HCT116 (cell line): ENCODE data around the gene TOPAZ1. TPM values are rescaled to one million over a fixed set of nuclear protein-coding genes. Genes with fewer than 3 reads are reported as not detected.

Experiments
- ATAC-seq: fragments of 200-7000 bp; cut with Tn5 transposase; 2 replicates; pipeline ENCODE4 v1.9.1; 2020; ENCODE audit warnings: mild to moderate bottlenecking, moderate library complexity
- BruUV-seq: library from RNA; stranded (reverse); fragments of 400-500 nt; replicated peaks from 2 replicates; lab custom pipeline; 2021; lab: Mats Ljungman, UMichigan
- CTCF ChIA-PET: fragments of 300-600 bp; sonication (Branson Sonifier 250); formaldehyde crosslinking; loops from one replicate; lab custom pipeline; 2021; ENCODE audit warnings: antibody characterized with exemption; lab: Charles Lee
- POLR2A ChIA-PET: fragments of 300-600, 350-600 bp; sonication (Branson Sonifier 250); formaldehyde crosslinking; loops from one replicate; lab custom pipeline; 2021; ENCODE audit warnings: antibody characterized with exemption; lab: Charles Lee
- RAD21 ChIA-PET, 2 experiments: fragments of 300-600 bp; sonication (Branson Sonifier 250); formaldehyde crosslinking; loops; one replicate each; lab custom pipeline; 2023; ENCODE audit warnings: low total read pairs in 2 of 2; ENCODE audit not compliant: uncharacterized antibody in 2 of 2, unreplicated experiment in 2 of 2, low non-redundant PET in 1 of 2; lab: Charles Lee
- DNase-seq: peaks from one replicate; pipeline ENCODE4 v3.0.0-alpha.2; 2010; ENCODE audit warnings: low read depth, low spot score
- H2AFZ ChIP-seq: fragments of 200-600 bp; shearing (Covaris generic), sonication (generic); 2 replicates; pipeline ENCODE4 v1.6.1; 2017; ENCODE audit warnings: low read depth, mixed run types, mixed read lengths, antibody characterized with exemption, low read length; ENCODE audit not compliant: poor library complexity, severe bottlenecking
- H3K27ac ChIP-seq: 2 replicates; pipeline ENCODE4 v1.5.1; 2012; ENCODE audit warnings: low read depth, low read length
- H3K27me3 ChIP-seq: fragments of 200-600 bp; sonication (generic); 2 replicates; pipeline ENCODE4 v1.6.1; 2016; ENCODE audit warnings: mixed run types, low read length, mixed read lengths; ENCODE audit not compliant: insufficient read depth
- H3K36me3 ChIP-seq, 2 experiments: fragments of 200-500 bp in 1 of 2; fragments of 200-600 bp in 1 of 2; sonication (Bioruptor generic) in 1 of 2; sonication (generic) in 1 of 2; 2 replicates each; pipeline versions ENCODE4 v1.5.1 to v1.6.1; 2014 to 2016; ENCODE audit warnings: low read length in 2 of 2, inconsistent platforms in 1 of 2, mixed read lengths in 1 of 2, mixed run types in 1 of 2; ENCODE audit not compliant: insufficient read depth in 2 of 2, control insufficient read depth in 1 of 2
- H3K4me1 ChIP-seq, 2 experiments: fragments of 200-600 bp in 1 of 2; sonication (generic) in 1 of 2; 2 replicates each; pipeline versions ENCODE4 v1.5.1 to v1.6.1; 2012 to 2017; ENCODE audit warnings: low read length in 2 of 2, inconsistent platforms in 1 of 2, mild to moderate bottlenecking in 1 of 2, mixed read lengths in 1 of 2, mixed run types in 1 of 2, moderate library complexity in 1 of 2; ENCODE audit not compliant: insufficient read depth in 2 of 2, control insufficient read depth in 1 of 2
- H3K4me2 ChIP-seq: fragments of 200-600 bp; sonication (generic); 2 replicates; pipeline ENCODE4 v1.6.1; 2017; ENCODE audit warnings: mixed run types, low read length, mixed read lengths
- H3K4me3 ChIP-seq, 2 experiments: fragments of 200-600 bp in 1 of 2; sonication (generic) in 1 of 2; replicated peaks in 1 of 2; 2 replicates each; pipeline ENCODE4 v1.5.1; 2011 to 2016; ENCODE audit warnings: low read length in 2 of 2, control low read depth in 1 of 2, low read depth in 1 of 2, mild to moderate bottlenecking in 1 of 2, mixed read lengths in 1 of 2, mixed run types in 1 of 2
- H3K79me2 ChIP-seq: fragments of 200-600 bp; sonication (generic); 2 replicates; pipeline ENCODE4 v1.6.1; 2017; ENCODE audit warnings: mild to moderate bottlenecking, mixed run types, low read length, moderate library complexity, mixed read lengths; ENCODE audit not compliant: insufficient read depth
- H3K9ac ChIP-seq: fragments of 200-600 bp; sonication (generic); 2 replicates; pipeline ENCODE4 v1.6.1; 2016; ENCODE audit warnings: low read length, mixed read lengths
- H3K9me2 ChIP-seq: fragments of 200-600 bp; sonication (generic), shearing (Covaris generic); 2 replicates; pipeline ENCODE4 v1.6.1; 2017; ENCODE audit warnings: mixed run types, mild to moderate bottlenecking, moderate library complexity; ENCODE audit not compliant: insufficient read depth
- H3K9me3 ChIP-seq, 2 experiments: fragments of 200-500 bp in 1 of 2; fragments of 200-600 bp in 1 of 2; sonication (Bioruptor generic) in 1 of 2; sonication (generic) in 1 of 2; 2 replicates each; pipeline ENCODE4 v1.6.1; 2014 to 2017; ENCODE audit warnings: low read length in 2 of 2, mixed read lengths in 2 of 2, inconsistent platforms in 1 of 2, low read depth in 1 of 2, mild to moderate bottlenecking in 1 of 2, mixed run types in 1 of 2, moderate library complexity in 1 of 2; ENCODE audit not compliant: control insufficient read depth in 1 of 2, insufficient read depth in 1 of 2
- H4K20me1 ChIP-seq: fragments of 200-600 bp; sonication (generic), shearing (Covaris generic); 2 replicates; pipeline ENCODE4 v1.6.1; 2017; ENCODE audit warnings: mixed run types, mild to moderate bottlenecking, moderate library complexity; ENCODE audit not compliant: insufficient read depth
- ATF3 ChIP-seq: IDR thresholded peaks from 2 replicates; pipeline ENCODE4 v1.6.1; 2012
- CBX3 ChIP-seq: IDR thresholded peaks from 2 replicates; pipeline ENCODE4 v1.6.1; 2012; ENCODE audit warnings: low read depth
- CEBPB ChIP-seq: IDR thresholded peaks from 2 replicates; pipeline ENCODE4 v1.6.1; 2012; ENCODE audit warnings: low read depth
- CTCF ChIP-seq, 3 experiments: fragments of 200-600 bp in 1 of 3; sonication (generic) in 1 of 3; IDR thresholded peaks in 2 of 3; conservative IDR thresholded peaks in 1 of 3; 2 replicates each; pipeline ENCODE4 v1.5.1; 2012 to 2017; ENCODE audit warnings: low read depth in 2 of 3, low read length in 2 of 3, antibody characterized with exemption in 1 of 3, borderline replicate concordance in 1 of 3, control low read depth in 1 of 3, mild to moderate bottlenecking in 1 of 3, mixed read lengths in 1 of 3, mixed run types in 1 of 3, moderate library complexity in 1 of 3; ENCODE audit not compliant: insufficient read depth in 1 of 3
- ELF1 ChIP-seq: IDR thresholded peaks from 2 replicates; pipeline ENCODE4 v1.6.1; 2012; ENCODE audit warnings: low read depth, borderline replicate concordance
- EZH2phosphoT487 ChIP-seq: fragments of 200-600 bp; IDR thresholded peaks from 2 replicates; pipeline ENCODE4 v1.6.1; 2018; ENCODE audit warnings: antibody characterized with exemption, borderline replicate concordance
- FOSL1 ChIP-seq: IDR thresholded peaks from 2 replicates; pipeline ENCODE4 v1.6.1; 2012; ENCODE audit warnings: low read depth
- JUND ChIP-seq: IDR thresholded peaks from 2 replicates; pipeline ENCODE4 v1.6.1; 2012
- MAX ChIP-seq: IDR thresholded peaks from 2 replicates; pipeline ENCODE4 v1.6.1; 2012
- RAD21 ChIP-seq: IDR thresholded peaks from 2 replicates; pipeline ENCODE4 v1.6.1; 2012; ENCODE audit warnings: low read depth, mild to moderate bottlenecking
- SP1 ChIP-seq: IDR thresholded peaks from 2 replicates; pipeline ENCODE4 v1.6.1; 2012; ENCODE audit warnings: low read depth
- SRF ChIP-seq: IDR thresholded peaks from 2 replicates; pipeline ENCODE4 v1.6.1; 2012; ENCODE audit warnings: low read depth
- YY1 ChIP-seq: IDR thresholded peaks from 2 replicates; pipeline ENCODE4 v1.6.1; 2011; ENCODE audit warnings: low read length, low read depth, moderate library complexity, mild to moderate bottlenecking; ENCODE audit not compliant: insufficient replicate concordance; ENCODE audit errors: extremely low read depth
- ZBTB33 ChIP-seq: IDR thresholded peaks from 2 replicates; pipeline ENCODE4 v1.6.1; 2011; ENCODE audit warnings: mild to moderate bottlenecking, low read length, moderate library complexity; ENCODE audit not compliant: insufficient replicate concordance; ENCODE audit errors: extremely low read depth
- ZFX ChIP-seq: fragments of 450-650 bp; IDR thresholded peaks from 2 replicates; pipeline ENCODE4 v1.6.1; 2017
- ZNF274 ChIP-seq: fragments of 200-500 bp; sonication (Bioruptor generic); IDR thresholded peaks from 2 replicates; pipeline ENCODE4 v1.6.1; 2014; ENCODE audit warnings: mild to moderate bottlenecking, low read depth, low read length, inconsistent platforms
- intact Hi-C: fragments of 100-400 bp; cut with micrococcal nuclease; formaldehyde crosslinking; loops from 2 replicates; pipeline ENCODE4 v1.10.0; 2022
- total RNA-seq: library from RNA; stranded (reverse); gene quantifications from one replicate; pipeline ENCODE4 v1.2.1, GENCODE V29; 2021; ENCODE audit not compliant: unreplicated experiment

The TOPAZ1 gene
- total RNA-seq, 1 experiment from 2014 or later, result not detected

GRCh38 chr3:44359146-44359751 is 117.6 kb downstream of the TOPAZ1 start:
- no peak for ATAC-seq
- no peak overlapping the region for H2AFZ ChIP-seq
- H3K9ac ChIP-seq, result no peak overlapping the region
- H3K27me3 ChIP-seq, result no peaks in the 10 kb centered on the region
- no peak overlapping the region for H3K4me3 ChIP-seq
- H3K4me1 ChIP-seq, result peaks cover 0 to 7% of the 10 kb centered on the region in 2 experiments; a peak in 1 of 4 replicates
- RAD21 ChIA-PET, result no interaction called here
- BruUV-seq, result no TSS peak
- H3K9me3 ChIP-seq, result no peaks in the 10 kb centered on the region
- no peaks in the 10 kb centered on the region for H3K79me2 ChIP-seq
- no peak for TF ChIP-seq CBX3
- no peak for TF ChIP-seq CTCF (IDR thresholded peaks at IDR 0.05 in 2 of 3, conservative IDR thresholded peaks at IDR 0.05 in 1 of 3; ENCODE audit: borderline replicate concordance in 1 of 3, insufficient read depth in 1 of 3, low read depth in 2 of 3, low read length in 2 of 3)
- TF ChIP-seq ZBTB33, result no peak
- TF ChIP-seq ELF1, result no peak
- TF ChIP-seq ZNF274, result no peak
- no peak for TF ChIP-seq YY1
- TF ChIP-seq RAD21, result no peak
- no peak for TF ChIP-seq EZH2phosphoT487
- TF ChIP-seq JUND, result no peak
- TF ChIP-seq SRF, result no peak
- TF ChIP-seq ZFX, result no peak
- TF ChIP-seq CEBPB, result no peak
- no peak for TF ChIP-seq SP1
- TF ChIP-seq FOSL1, result no peak
- no peak for TF ChIP-seq ATF3
- no peak for TF ChIP-seq MAX
- POLR2A ChIA-PET, result no interaction called here
- CTCF ChIA-PET, result no interaction called here
- H4K20me1 ChIP-seq, result no peaks in the 10 kb centered on the region
- no peak overlapping the region for H3K4me2 ChIP-seq
- no peaks in the 10 kb centered on the region for H3K9me2 ChIP-seq
- no peak overlapping the region for H3K27ac ChIP-seq
- H3K36me3 ChIP-seq, result no peaks in the 10 kb centered on the region
- no peak for DNase-seq
- intact Hi-C loops, result no loop called here
